ENCODE results near the gene TENM4. TPM values are rescaled to one million over a fixed set of nuclear protein-coding genes. Genes with fewer than 3 reads are reported as not detected.

Gene TENM4
- total and polyA plus RNA-seq, 2 of the 8 experiments (the other 6 are each of a cell fraction or from before 2014, with no cell fraction given): 3.5 to 7.2 TPM

DNA sequence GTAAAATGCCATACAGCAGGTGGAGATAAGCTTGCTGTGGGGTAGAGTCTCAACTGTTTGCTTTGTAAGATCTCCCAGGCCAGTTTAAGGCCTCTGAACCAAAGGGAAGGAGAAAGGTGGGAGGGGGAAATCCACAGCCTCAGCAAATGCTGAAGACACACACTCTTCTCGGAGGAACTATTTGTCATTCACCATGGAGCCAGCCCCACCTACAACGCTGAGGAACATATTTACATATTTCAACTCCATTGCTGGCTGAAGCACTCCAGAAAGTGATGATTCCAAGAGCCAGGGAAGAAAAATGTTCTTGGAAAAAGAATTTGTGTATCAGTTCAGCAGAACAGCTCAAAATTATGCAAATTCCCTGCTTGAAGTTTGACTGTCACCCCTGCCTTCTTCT is 6.5 kb downstream of the TENM4 start:
- H3K4me2 ChIP-seq (ENCODE audit: insufficient read depth in 1 of 2, low read depth in 2 of 2, low read length in 2 of 2): no peak overlapping the region
- no peak overlapping the region for H3K56ac ChIP-seq (replicated peaks; ENCODE audit: insufficient read length, low read depth, low read length)
- ChIA-PET POLR2A (ENCODE audit: partially characterized antibody) (interaction anchor here (1.0 to 1.8 kb wide), 2 partner anchors 11 to 25 kb away, joined by 3 to 5 read pairs; no protein-coding TSS in a partner anchor), CTCF (ENCODE audit: partially characterized antibody) (interaction anchor here (1.4 to 4.4 kb wide), 3 partner anchors 10 to 51 kb away, joined by 3 to 17 read pairs (median 5); no protein-coding TSS in a partner anchor)
- H3K79me2 ChIP-seq (ENCODE audit: control insufficient read depth in 1 of 2, insufficient read depth in 2 of 2, low read length in 2 of 2): peaks cover 0 to 2% of the 10 kb centered on the region in 2 experiments; a peak in 1 of 4 replicates
- H3K9me3 ChIP-seq (ENCODE audit: insufficient read depth in 2 of 2, low read depth in 1 of 2, low read length in 1 of 2): no peaks in the 10 kb centered on the region
- DNase-seq (ENCODE audit: low read depth in 1 of 2, low spot score in 2 of 2) (no peak), FAIRE-seq (peak; percentile 71)
- no peak overlapping the region for H2BK15ac ChIP-seq (ENCODE audit: low read length)
- H4K5ac ChIP-seq (ENCODE audit: insufficient read length, low read depth, low read length): no peak overlapping the region
- H2AK5ac ChIP-seq (ENCODE audit: low read depth, low read length): no peak overlapping the region
- no peak overlapping the region for H2BK20ac ChIP-seq (ENCODE audit: low read length)
- peaks cover 14 to 44% (median 36%) of the 10 kb centered on the region in 4 experiments for H3K27me3 ChIP-seq (replicated peaks in 1 of 4; ENCODE audit: control insufficient read depth in 3 of 4, extremely low read depth in 1 of 4, insufficient read depth in 3 of 4, low read length in 3 of 4)
- H3K23me2 ChIP-seq (ENCODE audit: low read depth, low read length): peaks cover 20% of the 10 kb centered on the region
- H4K20me1 ChIP-seq (replicated peaks in 1 of 2; ENCODE audit: control insufficient read depth in 1 of 2, insufficient read depth in 2 of 2, low read length in 2 of 2): peaks cover 0 to 2% of the 10 kb centered on the region in 2 experiments
- peaks cover 6 to 23% (median 17%) of the 10 kb centered on the region in 4 experiments; a peak in 6 of 7 replicates for H3K4me1 ChIP-seq (replicated peaks in 1 of 4; ENCODE audit: control insufficient read depth in 3 of 4, insufficient read depth in 4 of 4, low read length in 3 of 4)
- H3K4ac ChIP-seq (replicated peaks; ENCODE audit: insufficient read length, low read depth, low read length): no peak overlapping the region
- no peak overlapping the region for H3K4me3 ChIP-seq (ENCODE audit: extremely low read depth in 1 of 4, insufficient read depth in 2 of 4, low read depth in 3 of 4, low read length in 4 of 4)
- no peak overlapping the region for H4K8ac ChIP-seq (ENCODE audit: extremely low read depth, insufficient read depth, low read length)
- H3K79me1 ChIP-seq (ENCODE audit: low read depth, low read length): no peaks in the 10 kb centered on the region; the same call in none of the 2 replicates
- no peak overlapping the region for H3K27ac ChIP-seq (ENCODE audit: low read depth, low read length)
- TF ChIP-seq FOSL1 (IDR thresholded peaks at IDR 0.05; ENCODE audit: insufficient read depth, low read depth, low read length) (no peak), KDM5A (IDR thresholded peaks at IDR 0.05; ENCODE audit: low read length) (no peak), HDAC6 (IDR thresholded peaks at IDR 0.05; ENCODE audit: low read depth, low read length) (no peak)
- WGBS, 2 experiments (ENCODE audit: extremely low coverage in 1 of 2, insufficient coverage in 1 of 2, insufficient read length in 1 of 2, insufficient replicate concordance in 2 of 2, low coverage in 1 of 2, low lambda C conversion rate in 2 of 2, missing lambda C conversion rate in 1 of 2): 77% methylated on average over 2 of the region's 2 CpGs; no CpG with 5 or more reads in 1 of the 2 experiments
- no peak overlapping the region for H2BK5ac ChIP-seq (ENCODE audit: low read depth, low read length)
- no peak overlapping the region for H3K23ac ChIP-seq (ENCODE audit: insufficient read length)
- no peak overlapping the region for H2AFZ ChIP-seq (ENCODE audit: low read length)
- no peaks in the 10 kb centered on the region for H3K36me3 ChIP-seq (ENCODE audit: control insufficient read depth in 2 of 4, insufficient read depth in 4 of 4, low read length in 3 of 4)
- no peak overlapping the region for H3K14ac ChIP-seq (ENCODE audit: insufficient read length)
- no peak overlapping the region for H2BK12ac ChIP-seq (ENCODE audit: low read depth, low read length)
- H2BK120ac ChIP-seq (replicated peaks; ENCODE audit: low read depth, low read length): no peak overlapping the region
- H3K18ac ChIP-seq (ENCODE audit: extremely low read depth, low read length): no peak overlapping the region
- H4K91ac ChIP-seq (replicated peaks; ENCODE audit: insufficient read length, low read length): no peak overlapping the region
- H3K9ac ChIP-seq (replicated peaks in 1 of 4; ENCODE audit: extremely low read depth in 1 of 4, low read depth in 3 of 4, low read length in 3 of 4): no peak overlapping the region
